ENCODE data around the gene GPRIN1. TPM values are rescaled to one million over a fixed set of nuclear protein-coding genes. Genes with fewer than 3 reads are reported as not detected.
"Not testable (repeated sequence)": the region's sequence is repeated elsewhere in the genome, so short reads cannot be mapped to it uniquely, and the experiment has no call there.

GPRIN1 gene
- total RNA-seq, 2 experiments from 2014 or later, result 1.9 to 2.5 TPM

- CTCF ChIA-PET, result no interaction called here
- POLR2A ChIA-PET, result no interaction called here
- no peak overlapping the region for H3K4me3 Mint-ChIP-seq
- H3K9me3 Mint-ChIP-seq (ENCODE audit: insufficient read depth), result no peaks in the 10 kb centered on the region
- no peaks in the 10 kb centered on the region for H3K36me3 Mint-ChIP-seq (ENCODE audit: low read depth)
- H3K27me3 Mint-ChIP-seq (ENCODE audit: low read depth), result peaks cover 9% of the 10 kb centered on the region
- H3K4me1 Mint-ChIP-seq (ENCODE audit: low read depth), result no peaks in the 10 kb centered on the region
- H3K27ac Mint-ChIP-seq, result no peak overlapping the region
- ATAC-seq (no peak), DNase-seq (no peak)
Measured at GRCh38 chr5:176603091-176603490, 6.9 kb downstream of the GPRIN1 start.

DNA sequence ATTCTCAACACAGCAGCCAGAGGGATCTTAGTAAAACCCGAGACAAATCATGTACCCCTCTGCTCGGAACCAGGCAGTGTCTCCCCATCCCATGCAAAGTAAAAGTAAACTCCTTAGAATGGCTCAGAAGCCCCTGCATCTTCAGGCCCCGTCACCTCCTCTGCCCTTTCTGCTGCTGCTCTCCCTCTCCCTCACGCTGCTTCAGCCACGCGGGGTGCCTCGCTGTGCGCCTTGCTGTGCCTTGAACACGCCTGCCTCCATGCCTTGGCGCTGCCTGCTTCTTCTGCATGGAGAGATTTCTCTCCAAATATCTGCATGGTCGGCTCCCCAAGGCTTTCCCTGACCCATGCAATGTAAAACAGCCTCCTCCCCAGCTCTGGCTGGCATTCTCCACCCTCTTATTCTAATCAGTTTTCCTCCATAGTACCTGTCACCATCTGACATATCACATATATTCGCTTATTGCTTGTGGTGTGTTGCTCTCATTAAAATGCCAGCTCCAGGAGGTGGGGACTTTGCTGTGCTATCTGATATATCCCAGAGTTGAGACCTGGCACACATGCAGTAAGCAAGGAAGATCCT is 8.0 kb downstream of the GPRIN1 start:
- no peak overlapping the region for H3K4me3 Mint-ChIP-seq
- H3K27ac Mint-ChIP-seq, result no peak overlapping the region
- H3K4me1 Mint-ChIP-seq (ENCODE audit: low read depth), result no peaks in the 10 kb centered on the region
- no peaks in the 10 kb centered on the region for H3K36me3 Mint-ChIP-seq (ENCODE audit: low read depth)
- peaks cover 9% of the 10 kb centered on the region for H3K27me3 Mint-ChIP-seq (ENCODE audit: low read depth)
- ChIA-PET CTCF (no interaction called here), POLR2A (no interaction called here)
- ATAC-seq (no peak), DNase-seq (no peak)
- H3K9me3 Mint-ChIP-seq (ENCODE audit: insufficient read depth), result no peaks in the 10 kb centered on the region

DNA sequence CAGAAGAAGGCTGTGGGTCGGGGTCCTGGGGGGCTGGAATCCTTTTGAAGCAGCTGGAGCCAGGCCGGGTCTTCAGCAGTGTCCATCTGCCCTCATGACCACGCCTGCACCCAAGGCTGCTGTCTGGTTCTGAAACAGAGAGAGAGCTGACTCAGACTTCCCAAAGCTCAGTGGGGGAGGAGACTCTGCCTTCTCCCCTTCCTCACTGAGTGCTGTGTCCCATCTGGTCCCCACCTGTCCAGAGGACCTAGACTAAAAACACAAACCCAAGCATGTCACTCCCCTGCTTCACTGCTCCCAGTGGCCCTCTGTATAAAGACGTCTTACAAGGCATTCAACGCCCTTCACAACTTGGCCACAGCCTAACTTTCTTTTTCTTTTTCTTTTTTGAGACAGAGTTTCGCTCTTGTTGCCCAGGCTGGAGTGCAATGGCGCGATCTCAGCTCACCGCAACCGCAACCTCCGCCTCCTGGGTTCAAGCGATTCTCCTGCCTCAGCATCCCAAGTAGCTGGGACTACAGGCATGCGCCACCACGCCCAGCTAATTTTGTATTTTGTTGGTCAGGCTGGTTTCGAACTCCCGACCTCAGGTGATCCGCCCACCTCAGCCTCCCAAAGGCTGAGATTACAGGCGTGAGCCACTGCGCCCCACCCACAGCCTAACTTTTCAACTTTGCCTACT is 10.1 kb downstream of the GPRIN1 start:
- DNase-seq; CTCF ChIA-PET; H3K9me3 Mint-ChIP-seq (ENCODE audit: insufficient read depth); H3K4me3 Mint-ChIP-seq; ATAC-seq; H3K27me3 Mint-ChIP-seq (ENCODE audit: low read depth); H3K36me3 Mint-ChIP-seq (ENCODE audit: low read depth); H3K4me1 Mint-ChIP-seq (ENCODE audit: low read depth); H3K27ac Mint-ChIP-seq; POLR2A ChIA-PET: not testable (repeated sequence)

DNA sequence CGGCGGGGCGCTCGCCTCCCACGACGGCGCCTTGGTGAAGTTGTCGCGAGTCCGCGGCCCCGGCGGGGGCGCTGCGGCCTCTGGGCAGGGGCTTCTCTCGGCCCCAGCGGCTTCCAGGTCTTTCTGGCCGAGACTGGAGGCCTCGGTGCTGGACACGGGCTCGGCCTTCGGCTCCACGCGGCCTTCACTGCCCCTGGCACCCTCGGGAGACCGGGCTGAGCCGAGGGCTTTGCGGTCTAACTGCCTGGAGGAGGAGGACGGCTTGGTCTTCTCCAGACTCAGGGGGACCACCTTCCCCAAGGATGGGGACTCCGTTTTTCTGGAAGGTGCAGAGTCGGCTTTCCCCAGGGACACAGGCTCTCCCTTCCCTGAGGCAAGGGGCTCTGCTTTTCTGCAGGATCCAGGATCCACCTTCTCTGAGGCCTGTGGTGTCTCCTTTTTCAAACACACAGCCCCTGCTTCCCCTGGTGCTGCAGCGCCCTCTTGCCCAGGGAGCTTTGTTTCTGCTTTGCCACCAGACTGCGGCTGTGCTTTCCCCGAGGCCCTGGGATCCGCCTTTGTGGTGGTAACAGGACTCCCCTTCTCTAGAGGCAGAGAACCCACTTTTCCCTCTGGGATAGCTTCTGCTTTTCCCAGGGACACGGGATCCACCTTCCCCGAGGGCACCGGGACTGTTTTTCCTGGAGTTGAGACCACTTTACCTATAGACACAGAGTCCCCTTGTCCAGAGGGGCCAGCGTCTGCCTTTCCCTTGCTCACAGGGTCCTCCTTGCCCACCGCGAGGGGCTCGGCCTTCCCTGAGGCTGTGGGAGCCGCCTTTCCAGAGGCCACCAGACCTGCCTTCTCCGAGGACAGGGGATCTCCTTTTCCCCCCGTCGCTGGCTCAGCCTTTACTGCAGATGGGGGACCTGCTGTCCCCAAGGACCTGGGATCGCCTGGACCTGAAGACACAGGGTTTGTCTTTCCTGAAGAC is 12.3 kb downstream of the GPRIN1 start:
- no peak for ATAC-seq
- Mint-ChIP-seq H3K36me3 (ENCODE audit: low read depth) (no peaks in the 10 kb centered on the region), H3K4me1 (ENCODE audit: low read depth) (peaks cover 8% of the 10 kb centered on the region), H3K27ac (no peak overlapping the region), H3K9me3 (ENCODE audit: insufficient read depth) (no peaks in the 10 kb centered on the region), H3K27me3 (ENCODE audit: low read depth) (peaks cover 2% of the 10 kb centered on the region), H3K4me3 (peak overlapping the region; percentile 29)
- ChIA-PET POLR2A (no interaction called here), CTCF (interaction anchor here (0.7 to 3.1 kb wide), 10 partner anchors 9 to 363 kb away, joined by 3 to 22 read pairs (median 4); partner anchors contain the start of gene CLTB)
- peak; percentile 34 for DNase-seq

- Mint-ChIP-seq H3K4me1 (ENCODE audit: low read depth) (peaks cover 8% of the 10 kb centered on the region), H3K27me3 (ENCODE audit: low read depth) (peaks cover 2% of the 10 kb centered on the region), H3K4me3 (peak overlapping the region; percentile 66), H3K36me3 (ENCODE audit: low read depth) (no peaks in the 10 kb centered on the region), H3K27ac (no peak overlapping the region), H3K9me3 (ENCODE audit: insufficient read depth) (no peaks in the 10 kb centered on the region)
- peak; percentile 90 for ATAC-seq
- peak; percentile 69 for DNase-seq
- ChIA-PET CTCF (interaction anchor here (0.7 to 3.1 kb wide), 12 partner anchors 10 to 362 kb away, joined by 3 to 22 read pairs (median 4); partner anchors contain the start of gene CLTB), POLR2A (no interaction called here)
Measured at GRCh38 chr5:176596689-176597416, 13.1 kb downstream of the GPRIN1 start.

DNA sequence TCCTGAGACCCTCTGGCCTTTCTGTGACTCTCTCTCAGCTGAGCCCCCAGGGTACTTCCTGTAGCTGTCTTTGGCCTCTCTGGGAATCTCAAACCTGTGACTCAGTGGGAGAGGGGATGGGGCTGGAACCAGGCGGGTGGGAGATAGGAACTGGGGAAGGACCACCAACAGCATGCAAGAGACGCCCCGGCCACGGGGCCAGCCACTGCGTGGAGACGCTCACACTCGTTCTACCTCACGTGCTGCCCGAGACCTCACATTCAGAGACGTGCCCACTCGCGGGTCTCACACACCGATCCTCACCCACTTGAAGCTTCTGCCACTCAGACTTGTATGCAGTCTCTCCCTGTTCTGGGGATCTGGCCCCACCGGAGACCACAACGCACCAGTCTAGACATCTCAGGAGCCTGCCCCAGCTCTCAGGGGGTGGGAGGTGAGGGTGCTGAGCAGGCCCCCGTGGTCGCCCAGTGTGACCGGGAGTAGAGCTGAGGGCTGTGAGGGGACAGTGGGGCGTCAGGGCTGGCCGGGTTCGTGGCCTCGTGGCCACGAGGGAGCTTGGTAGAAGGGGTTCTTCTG is 13.8 kb downstream of the GPRIN1 start:
- no peaks in the 10 kb centered on the region for H3K36me3 Mint-ChIP-seq (ENCODE audit: low read depth)
- ChIA-PET POLR2A (no interaction called here), CTCF (interaction anchor here (0.9 to 3.1 kb wide), 8 partner anchors 10 to 242 kb away, joined by 3 to 22 read pairs (median 5); partner anchors contain the start of gene CLTB)
- no peak overlapping the region for H3K27ac Mint-ChIP-seq
- H3K4me1 Mint-ChIP-seq (ENCODE audit: low read depth), result peaks cover 8% of the 10 kb centered on the region
- H3K9me3 Mint-ChIP-seq (ENCODE audit: insufficient read depth), result no peaks in the 10 kb centered on the region
- H3K27me3 Mint-ChIP-seq (ENCODE audit: low read depth), result peaks cover 2% of the 10 kb centered on the region
- peak overlapping the region; percentile 66 for H3K4me3 Mint-ChIP-seq
- DNase-seq, result no peak
- no peak for ATAC-seq

DNA sequence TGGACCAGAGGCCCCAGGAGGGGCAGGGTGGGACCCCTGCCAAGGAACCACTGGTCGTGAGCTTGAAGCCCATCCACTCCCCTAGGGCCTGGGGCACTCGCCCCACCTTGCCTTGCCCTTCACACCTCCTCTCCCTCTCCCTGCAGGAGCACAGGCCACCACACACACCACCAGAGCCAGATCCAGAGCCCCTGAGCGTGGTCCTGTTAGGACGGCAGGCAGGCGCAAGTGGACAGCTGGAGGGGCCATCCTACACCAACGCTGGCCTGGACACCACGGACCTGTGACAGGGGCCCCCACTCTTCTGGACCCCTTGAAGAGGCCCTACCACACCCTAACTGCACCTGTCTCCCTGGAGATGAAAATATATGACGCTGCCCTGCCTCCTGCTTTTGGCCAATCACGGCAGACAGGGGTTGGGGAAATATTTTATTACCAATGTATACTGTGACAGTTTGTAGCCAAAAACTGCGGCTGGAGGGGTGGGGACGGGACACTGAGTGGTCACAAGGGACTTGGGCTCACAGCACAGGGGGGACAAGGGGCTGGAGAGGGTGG is 14.5 kb downstream of the GPRIN1 start:
- Mint-ChIP-seq H3K27ac (no peak overlapping the region), H3K9me3 (ENCODE audit: insufficient read depth) (no peaks in the 10 kb centered on the region), H3K27me3 (ENCODE audit: low read depth) (peaks cover 2% of the 10 kb centered on the region), H3K36me3 (ENCODE audit: low read depth) (no peaks in the 10 kb centered on the region), H3K4me3 (no peak overlapping the region), H3K4me1 (ENCODE audit: low read depth) (peaks cover 8% of the 10 kb centered on the region)
- POLR2A ChIA-PET, result no interaction called here
- no peak for DNase-seq
- ATAC-seq, result no peak
- CTCF ChIA-PET, result interaction anchor here (1.8 to 3.1 kb wide), 3 partner anchors 22 to 179 kb away, joined by 5 to 22 read pairs (median 7); partner anchors contain the start of gene CLTB

DNA sequence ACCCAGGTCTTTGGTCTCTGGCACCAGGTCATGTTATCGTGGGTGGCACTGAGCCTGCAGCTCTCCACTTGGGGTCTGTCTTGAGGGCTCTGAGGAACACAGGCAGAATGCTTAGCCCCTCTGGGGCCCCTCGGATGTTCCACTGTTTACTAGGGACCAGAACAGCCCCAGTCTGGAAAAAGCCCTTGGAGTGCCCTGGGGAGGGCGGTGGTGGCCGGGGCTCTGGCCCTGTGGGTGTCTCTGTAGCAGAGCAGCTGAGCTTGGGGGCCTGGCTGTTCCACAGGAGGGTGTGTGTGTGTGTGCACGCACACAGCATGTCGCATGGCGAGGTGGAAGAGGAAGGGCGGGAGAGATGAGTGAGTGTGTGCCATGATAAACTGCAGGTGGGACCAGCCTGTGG is 15.4 kb downstream of the GPRIN1 start:
- Mint-ChIP-seq H3K36me3 (ENCODE audit: low read depth) (no peaks in the 10 kb centered on the region), H3K4me1 (ENCODE audit: low read depth) (peaks cover 8% of the 10 kb centered on the region), H3K9me3 (ENCODE audit: insufficient read depth) (no peaks in the 10 kb centered on the region), H3K27me3 (ENCODE audit: low read depth) (peaks cover 2% of the 10 kb centered on the region), H3K4me3 (no peak overlapping the region), H3K27ac (no peak overlapping the region)
- no peak for DNase-seq
- ATAC-seq, result no peak
- CTCF ChIA-PET, result interaction anchor here (3.1 kb wide), 1 partner anchor 178 kb away, joined by 22 read pairs; the partner anchor contains the start of gene CLTB
- POLR2A ChIA-PET, result no interaction called here

- Mint-ChIP-seq H3K4me3 (no peak overlapping the region), H3K9me3 (ENCODE audit: insufficient read depth) (no peaks in the 10 kb centered on the region), H3K4me1 (ENCODE audit: low read depth) (peaks cover 8% of the 10 kb centered on the region), H3K27ac (no peak overlapping the region), H3K27me3 (ENCODE audit: low read depth) (peaks cover 2% of the 10 kb centered on the region), H3K36me3 (ENCODE audit: low read depth) (no peaks in the 10 kb centered on the region)
- CTCF ChIA-PET, result interaction anchor here (1.0 kb wide), 1 partner anchor 146 kb away, joined by 3 read pairs; no protein-coding TSS in a partner anchor
- no peak for ATAC-seq
- DNase-seq, result no peak
- POLR2A ChIA-PET, result no interaction called here
Measured at GRCh38 chr5:176593273-176593869, 16.6 kb downstream of the GPRIN1 start.

- CTCF ChIA-PET, result interaction anchor here (1.0 kb wide), 1 partner anchor 145 kb away, joined by 3 read pairs; no protein-coding TSS in a partner anchor
- DNase-seq, result no peak
- ATAC-seq, result no peak
- H3K36me3 Mint-ChIP-seq (ENCODE audit: low read depth), result no peaks in the 10 kb centered on the region
- peaks cover 8% of the 10 kb centered on the region for H3K4me1 Mint-ChIP-seq (ENCODE audit: low read depth)
- no peak overlapping the region for H3K4me3 Mint-ChIP-seq
- no peaks in the 10 kb centered on the region for H3K9me3 Mint-ChIP-seq (ENCODE audit: insufficient read depth)
- H3K27me3 Mint-ChIP-seq (ENCODE audit: low read depth), result no peaks in the 10 kb centered on the region
- POLR2A ChIA-PET, result no interaction called here
- no peak overlapping the region for H3K27ac Mint-ChIP-seq
Measured at GRCh38 chr5:176592573-176592972, 17.4 kb downstream of the GPRIN1 start.
